ENCODE results near the gene SENP1. TPM values are rescaled to one million over a fixed set of nuclear protein-coding genes. Genes with fewer than 3 reads are reported as not detected.

The SENP1 gene
- total and polyA plus RNA-seq, 2 donors (not counting 3 experiments of a cell fraction or from before 2014, with no cell fraction given), result 9.9 to 20.5 TPM

DNA sequence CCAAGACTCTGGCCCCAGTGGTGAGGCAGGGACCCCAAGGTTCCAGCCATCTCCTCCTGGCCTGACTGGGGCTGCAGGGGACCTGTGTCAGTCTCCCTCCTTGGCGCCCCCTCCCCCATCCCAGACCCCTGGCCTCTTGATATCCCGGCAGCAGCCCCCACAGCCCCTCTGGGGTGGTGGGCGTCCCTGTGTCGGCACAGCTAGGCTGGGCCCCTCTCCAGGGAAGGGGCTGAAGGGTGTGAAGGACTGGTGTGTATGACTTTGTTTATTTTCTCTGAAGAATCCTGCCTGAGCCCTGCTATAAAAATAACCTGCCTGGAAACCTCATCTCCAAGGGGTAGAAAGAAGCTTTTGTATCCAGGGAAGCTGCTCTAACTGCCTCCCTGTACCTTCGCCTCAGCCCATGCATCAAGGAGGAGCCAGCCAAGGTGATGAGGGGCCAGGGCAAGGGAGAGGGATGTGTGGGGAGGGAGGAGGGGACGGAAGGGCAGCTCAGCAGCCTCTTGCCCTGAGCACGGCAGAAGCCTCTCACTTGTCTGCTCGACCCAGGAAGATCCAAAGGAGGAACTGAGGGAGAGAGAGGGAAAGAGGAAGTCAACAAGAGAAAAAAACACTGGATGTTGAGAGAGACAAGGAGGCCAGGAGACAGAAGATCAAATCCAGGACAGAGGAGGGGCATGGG lies 76.2 kb downstream of the SENP1 start:
- Histone ChIP-seq H3K27me3 (ENCODE audit: control insufficient read depth in 2 of 2, insufficient read depth in 2 of 2, low read length in 2 of 2) (peaks cover 6 to 13% of the 10 kb centered on the region in 2 experiments), H3K9me1 (replicated peaks; ENCODE audit: control insufficient read depth, extremely low read depth, insufficient read depth, low read length) (no peaks in the 10 kb centered on the region), H3K27ac (ENCODE audit: insufficient read depth, low read depth, low read length) (no peak overlapping the region), H2AFZ (ENCODE audit: low read depth, low read length) (no peak overlapping the region), H3K4me3 (replicated peaks in 1 of 3; ENCODE audit: insufficient read depth in 1 of 3, low read depth in 1 of 3, low read length in 3 of 3) (no peak overlapping the region), H3K4me1 (ENCODE audit: control insufficient read depth, extremely low read depth, insufficient read depth, low read length) (no peaks in the 10 kb centered on the region), H3K36me3 (ENCODE audit: control insufficient read depth in 2 of 2, extremely low read depth in 1 of 2, insufficient read depth in 2 of 2, low read length in 2 of 2) (no peaks in the 10 kb centered on the region), H3K9ac (replicated peaks; ENCODE audit: extremely low read depth, insufficient read depth, low read length) (no peak overlapping the region), H3K9me3 (replicated peaks; ENCODE audit: control insufficient read depth, insufficient read depth, low read length) (no peaks in the 10 kb centered on the region), H4K20me1 (replicated peaks; ENCODE audit: control insufficient read depth, extremely low read depth, insufficient read depth, low read length) (no peaks in the 10 kb centered on the region), H3K79me2 (ENCODE audit: control insufficient read depth, insufficient read depth, low read length) (no peaks in the 10 kb centered on the region), H3K4me2 (ENCODE audit: insufficient read depth, low read length) (no peak overlapping the region)
- FAIRE-seq (no peak), DNase-seq (ENCODE audit: low read depth, low spot score) (no peak)
- intact Hi-C loops (cut with micrococcal nuclease) (no loop called here), dilution Hi-C loops (cut with MboI; ENCODE audit: extremely low pct_ligation_motif_present, low sequenced_read_pairs) (no loop called here)
- TF ChIP-seq FOS (IDR thresholded peaks at IDR 0.05; ENCODE audit: borderline replicate concordance, insufficient read depth, low read length) (no peak), EZH2 (IDR thresholded peaks at IDR 0.05; ENCODE audit: borderline replicate concordance, low read depth, low read length, severe bottlenecking) (no peak), POLR2AphosphoS5 (IDR thresholded peaks at IDR 0.05; ENCODE audit: insufficient read depth, low read depth, low read length) (no peak), GATA2 (IDR thresholded peaks at IDR 0.05; ENCODE audit: insufficient read depth, insufficient read length, low read depth, low read length) (no peak), MYC (IDR thresholded peaks at IDR 0.05; ENCODE audit: low read depth, low read length) (no peak), JUN (IDR thresholded peaks at IDR 0.05; ENCODE audit: borderline replicate concordance, insufficient read depth, insufficient read length, low read depth) (no peak), POLR2A (IDR thresholded peaks at IDR 0.05; ENCODE audit: low read depth, low read length) (no peak)
- TF ChIP-seq, protein P1, sequence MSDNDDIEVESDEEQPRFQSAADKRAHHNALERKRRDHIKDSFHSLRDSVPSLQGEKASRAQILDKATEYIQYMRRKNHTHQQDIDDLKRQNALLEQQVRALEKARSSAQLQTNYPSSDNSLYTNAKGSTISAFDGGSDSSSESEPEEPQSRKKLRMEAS (IDR thresholded peaks at IDR 0.05; ENCODE audit: insufficient read depth, insufficient read length), result no peak
- TF ChIP-seq, protein P2, sequence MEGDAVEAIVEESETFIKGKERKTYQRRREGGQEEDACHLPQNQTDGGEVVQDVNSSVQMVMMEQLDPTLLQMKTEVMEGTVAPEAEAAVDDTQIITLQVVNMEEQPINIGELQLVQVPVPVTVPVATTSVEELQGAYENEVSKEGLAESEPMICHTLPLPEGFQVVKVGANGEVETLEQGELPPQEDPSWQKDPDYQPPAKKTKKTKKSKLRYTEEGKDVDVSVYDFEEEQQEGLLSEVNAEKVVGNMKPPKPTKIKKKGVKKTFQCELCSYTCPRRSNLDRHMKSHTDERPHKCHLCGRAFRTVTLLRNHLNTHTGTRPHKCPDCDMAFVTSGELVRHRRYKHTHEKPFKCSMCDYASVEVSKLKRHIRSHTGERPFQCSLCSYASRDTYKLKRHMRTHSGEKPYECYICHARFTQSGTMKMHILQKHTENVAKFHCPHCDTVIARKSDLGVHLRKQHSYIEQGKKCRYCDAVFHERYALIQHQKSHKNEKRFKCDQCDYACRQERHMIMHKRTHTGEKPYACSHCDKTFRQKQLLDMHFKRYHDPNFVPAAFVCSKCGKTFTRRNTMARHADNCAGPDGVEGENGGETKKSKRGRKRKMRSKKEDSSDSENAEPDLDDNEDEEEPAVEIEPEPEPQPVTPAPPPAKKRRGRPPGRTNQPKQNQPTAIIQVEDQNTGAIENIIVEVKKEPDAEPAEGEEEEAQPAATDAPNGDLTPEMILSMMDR (IDR thresholded peaks at IDR 0.05; ENCODE audit: extremely low read depth in 1 of 2, insufficient read depth in 1 of 2, low read depth in 1 of 2, low read length in 2 of 2), result no peak
- BruUV-seq (replicated peaks), result no TSS peak
- ChIA-PET POLR2A (no interaction called here), CTCF (no interaction called here)
